GM19397 (cell line): Measurements from ENCODE around the gene PSMA7.
A peak's percentile ranks its signal among the peaks of the same experiment; 100 is the strongest.
"Not testable (repeated sequence)": the region's sequence is repeated elsewhere in the genome, so short reads cannot be mapped to it uniquely, and the experiment has no call there.

ENCODE experiments used
- ATAC-seq: cut with Tn5 transposase; IDR thresholded peaks from one replicate; pipeline ENCODE4 v1.9.1; 2021; ENCODE audit warnings: mild to moderate bottlenecking, moderate library complexity; ENCODE audit not compliant: unreplicated experiment

PSMA7 gene

DNA sequence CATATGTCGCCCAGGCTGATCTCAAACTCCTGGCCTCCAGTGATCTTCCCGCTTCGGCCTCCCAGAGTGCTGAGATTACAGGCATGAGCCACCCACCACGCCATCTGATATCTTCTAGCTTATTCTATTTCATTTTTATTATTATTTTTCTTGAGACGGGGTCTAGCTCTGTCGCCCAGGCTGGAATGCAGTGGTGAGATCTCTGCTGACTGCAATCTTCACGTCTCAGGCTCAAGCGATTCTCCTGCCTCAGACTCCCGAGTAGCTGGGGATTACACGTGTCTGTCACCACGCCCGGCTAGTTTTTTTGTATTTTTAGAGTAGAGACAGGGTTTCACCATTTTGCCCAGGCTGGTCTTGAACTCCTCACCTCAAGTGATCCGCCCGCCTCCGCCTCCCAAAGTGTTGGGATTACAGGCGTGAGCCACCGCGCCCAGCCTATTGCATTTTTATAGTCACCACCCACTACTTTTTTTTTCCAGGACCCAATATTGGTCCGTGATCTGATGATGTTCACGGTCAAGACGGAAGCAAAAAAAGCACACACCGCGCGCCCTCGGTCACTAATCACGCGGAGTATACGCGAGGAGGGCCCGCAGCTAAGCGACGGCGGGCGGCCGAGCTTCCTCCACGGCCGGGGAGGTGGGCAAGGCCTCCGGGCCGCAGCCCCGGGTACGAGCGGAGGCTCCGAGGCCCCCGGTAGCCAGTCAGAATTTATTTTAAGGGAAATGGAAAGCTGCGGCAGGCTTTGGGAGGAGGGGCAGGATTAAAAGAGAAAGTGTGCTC, 22.0 kb downstream of the PSMA7 start:
- ATAC-seq: peak; percentile 6

DNA sequence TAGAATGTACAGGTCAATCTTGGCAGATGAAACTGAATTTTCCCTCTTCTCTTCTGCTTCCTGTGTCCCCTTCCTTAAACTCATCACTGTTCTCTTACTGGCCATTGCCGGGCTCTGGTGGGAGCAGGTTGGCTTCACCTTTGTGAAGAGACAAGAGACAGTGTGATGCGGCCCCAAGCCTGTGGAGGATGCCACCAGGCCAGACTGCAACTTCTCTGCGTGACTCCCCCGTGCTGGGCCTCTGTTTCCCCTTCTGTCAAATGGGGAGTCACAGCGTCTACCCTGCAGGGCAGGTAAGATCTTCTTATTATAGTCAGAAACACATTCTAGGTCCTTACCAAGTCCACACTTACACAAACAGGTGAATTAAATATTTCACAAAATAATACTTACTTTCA, 22.8 kb downstream of the PSMA7 start:
- ATAC-seq: no peak

DNA sequence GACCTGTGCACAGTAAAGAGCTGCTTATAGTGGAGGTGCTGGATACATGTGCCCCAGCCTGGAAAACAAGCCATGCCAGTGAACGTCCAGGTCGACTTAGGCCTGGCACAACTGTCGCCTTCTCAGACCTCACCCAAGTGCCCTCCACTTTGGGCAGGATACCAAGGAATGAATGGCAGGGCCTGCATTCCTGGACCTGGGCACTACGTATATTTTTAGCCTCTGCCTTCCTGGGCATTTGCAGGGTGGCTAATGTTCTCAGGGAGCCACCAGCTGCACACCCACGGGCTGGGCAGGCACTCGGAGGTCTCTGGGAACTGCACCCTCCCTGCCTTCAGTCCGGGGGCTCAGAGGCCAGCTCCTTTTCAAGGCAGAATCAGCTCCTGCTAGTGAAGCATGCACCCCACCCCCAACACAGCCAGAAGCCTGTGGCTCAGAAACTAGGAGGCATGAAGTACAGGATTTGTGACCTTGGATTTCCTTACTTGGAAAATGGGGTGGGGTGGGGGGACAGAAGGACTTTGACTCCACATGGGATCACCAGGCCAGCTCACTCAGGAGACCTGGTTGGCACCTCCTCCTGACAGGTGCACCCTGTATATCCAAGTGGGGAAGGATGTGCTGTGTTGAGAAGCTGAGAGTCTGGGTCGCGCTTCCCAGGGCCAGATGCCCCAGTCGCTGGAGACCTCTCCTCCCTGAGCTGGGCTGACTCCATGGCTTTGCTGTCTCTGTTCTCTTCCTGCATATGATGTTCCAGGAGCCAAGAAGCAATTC, 23.4 kb downstream of the PSMA7 start:
- ATAC-seq: no peak

DNA sequence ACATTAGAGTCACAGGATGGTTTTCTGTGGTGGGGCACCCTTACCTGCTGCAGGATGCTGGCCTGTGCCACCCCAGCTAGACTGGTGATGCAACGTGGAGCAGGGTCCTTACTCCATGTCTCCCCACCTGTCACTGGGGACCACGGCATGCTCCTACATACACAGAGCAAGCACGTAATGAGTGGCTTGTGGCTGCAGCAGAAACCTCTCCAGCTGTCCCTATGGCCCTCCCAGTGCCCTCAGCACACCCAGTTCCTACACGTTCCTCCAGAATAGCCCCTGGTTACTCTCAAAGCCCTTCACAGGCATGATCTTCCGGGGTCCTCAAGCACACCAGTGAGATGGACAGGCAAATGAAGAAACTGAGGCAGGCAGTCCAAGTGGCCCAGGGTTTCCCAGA, 24.1 kb downstream of the PSMA7 start:
- no peak for ATAC-seq

DNA sequence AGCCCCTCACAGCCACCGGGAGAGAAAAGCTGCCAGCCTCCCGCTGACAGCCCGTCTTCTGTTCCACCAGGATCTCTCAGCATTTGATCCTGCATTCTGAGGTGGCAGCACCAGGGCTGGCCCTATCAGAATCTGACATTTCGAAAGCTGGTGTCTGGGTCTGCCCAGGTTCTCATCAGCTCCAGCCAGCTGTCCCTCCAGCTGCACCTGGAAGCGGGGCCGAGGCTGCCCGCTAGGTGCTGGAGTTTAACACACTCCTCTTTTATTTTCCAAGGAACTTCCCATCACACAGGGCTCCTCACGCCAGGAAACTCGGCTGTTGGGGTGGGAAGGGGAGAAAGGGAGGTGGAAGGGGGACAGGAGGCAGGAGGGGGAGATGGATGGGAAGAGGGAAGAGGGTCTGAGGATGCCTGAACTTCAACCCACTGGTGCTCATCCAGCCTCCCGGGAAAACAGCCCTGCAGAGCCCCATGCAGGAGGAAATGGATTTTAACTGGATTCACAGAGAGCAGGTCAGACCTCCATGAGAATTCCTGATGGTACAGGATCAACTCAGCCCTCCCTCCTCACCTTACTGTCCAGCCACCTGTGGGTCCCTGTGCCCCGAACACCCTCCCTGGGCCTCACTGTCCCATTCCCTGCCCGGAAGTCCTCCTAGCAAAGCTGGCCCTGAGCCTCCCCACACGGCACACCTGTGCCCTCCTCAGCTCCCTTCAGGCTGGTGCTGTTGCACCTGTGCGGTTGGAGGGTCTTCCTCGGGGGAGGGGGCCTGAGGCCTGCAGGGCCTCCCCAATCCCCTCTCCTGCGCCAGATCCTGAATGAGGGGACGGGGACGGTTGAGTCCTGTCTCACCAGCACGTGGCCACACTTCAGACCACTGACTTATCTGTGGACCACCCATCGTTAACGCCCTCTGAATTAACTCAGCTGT, 24.8 kb downstream of the PSMA7 start:
- no peak for ATAC-seq

DNA sequence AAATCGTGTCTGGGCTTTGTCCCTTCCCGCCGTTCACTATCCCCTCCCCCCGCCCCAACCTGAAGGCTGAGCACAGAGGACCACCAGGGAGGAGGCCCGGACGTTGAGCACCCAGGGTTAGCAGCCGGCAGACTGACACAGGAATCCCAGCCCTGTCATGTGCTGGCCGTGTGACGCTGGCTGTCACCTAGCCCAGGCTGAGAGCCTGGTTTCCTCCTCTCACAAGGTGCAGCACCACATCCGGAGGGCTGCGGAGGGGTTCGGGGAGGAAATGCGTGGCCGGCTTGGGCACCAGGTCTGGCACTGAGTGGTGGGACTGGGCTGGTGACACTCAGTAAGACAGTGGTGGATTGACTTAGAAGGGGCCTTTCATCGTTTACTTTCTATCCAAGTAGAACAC, 25.5 kb downstream of the PSMA7 start:
- ATAC-seq: no peak

DNA sequence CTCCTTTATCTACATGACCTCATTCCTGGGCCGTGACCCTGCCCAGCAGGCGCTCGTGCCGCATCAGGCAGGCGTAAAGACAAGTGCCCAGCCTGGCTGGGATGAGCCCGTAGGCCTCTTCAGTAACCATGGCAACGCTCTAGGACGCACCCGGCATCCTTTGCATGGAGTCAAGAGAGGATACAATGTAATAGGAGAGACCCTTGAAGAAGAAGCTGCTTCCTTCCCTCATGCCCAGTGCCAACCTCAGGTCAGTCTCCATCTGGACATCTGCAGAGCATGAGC, 25.9 kb downstream of the PSMA7 start:
- ATAC-seq: no peak

DNA sequence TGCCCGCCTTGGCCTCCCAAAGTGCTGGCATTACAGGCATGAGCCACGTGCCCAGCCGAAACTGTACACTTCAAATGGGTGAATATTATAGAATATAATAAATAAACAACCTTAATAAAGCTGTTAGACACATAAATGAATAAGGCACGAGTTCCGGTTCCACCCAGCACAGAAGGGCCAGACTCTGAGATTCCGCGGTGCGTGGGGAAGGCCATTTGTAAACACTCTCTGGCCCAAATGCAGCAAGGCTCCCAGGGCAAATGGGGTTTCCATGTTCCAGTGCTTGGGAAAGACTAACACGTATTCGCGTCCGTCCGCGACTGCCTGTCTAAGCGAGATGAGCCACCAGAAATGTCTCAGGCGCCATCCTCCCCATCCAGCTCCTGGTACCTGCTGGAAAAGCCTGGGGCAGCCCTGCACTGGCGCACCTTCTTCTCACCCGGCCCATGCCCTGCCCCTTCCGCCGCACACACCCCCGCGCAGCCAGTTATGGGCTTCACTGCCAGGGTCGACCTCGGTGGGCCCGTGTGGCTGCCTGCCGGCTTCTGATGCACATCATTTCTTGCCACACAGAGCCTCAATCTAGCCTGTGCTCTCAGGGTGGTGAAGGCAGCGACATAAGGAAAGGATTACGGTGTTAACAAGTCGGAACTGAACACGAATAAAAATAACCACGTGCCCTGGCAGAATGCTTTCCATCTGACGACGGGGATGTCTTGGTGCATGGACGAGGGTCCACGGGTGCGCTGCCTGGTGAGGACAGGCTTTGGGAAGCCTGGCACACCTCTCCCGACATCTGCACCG, 26.4 kb downstream of the PSMA7 start:
- ATAC-seq: no peak

DNA sequence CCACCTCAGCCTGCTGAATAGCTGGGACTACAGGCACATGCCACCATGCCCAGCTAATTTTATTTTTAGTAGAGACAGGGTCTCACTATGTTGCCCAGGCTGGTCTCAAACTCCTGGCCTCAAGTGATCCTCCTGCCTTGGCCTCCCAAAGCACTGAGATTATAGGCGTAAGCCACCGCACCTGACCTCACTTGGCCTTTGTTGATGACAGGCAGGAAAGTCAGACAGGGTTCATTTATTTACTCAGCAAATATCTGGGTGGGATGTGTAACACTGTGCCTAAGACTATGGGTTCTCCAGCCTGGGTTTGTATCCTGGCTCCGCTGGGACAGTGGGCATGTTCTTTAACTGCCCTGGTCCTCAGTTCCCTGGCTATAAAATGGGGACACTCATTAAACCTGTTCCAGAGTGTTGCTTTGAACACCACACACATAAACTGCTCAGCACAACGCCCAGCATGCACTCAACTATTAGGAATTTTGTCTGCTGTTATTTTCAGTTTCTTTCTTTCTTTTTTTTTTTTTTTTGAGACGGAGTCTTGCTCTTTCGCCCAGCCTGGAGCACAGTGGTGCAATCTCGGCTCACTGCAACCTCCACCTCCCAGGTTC, 27.3 kb downstream of the PSMA7 start:
- ATAC-seq: not testable (repeated sequence)

DNA sequence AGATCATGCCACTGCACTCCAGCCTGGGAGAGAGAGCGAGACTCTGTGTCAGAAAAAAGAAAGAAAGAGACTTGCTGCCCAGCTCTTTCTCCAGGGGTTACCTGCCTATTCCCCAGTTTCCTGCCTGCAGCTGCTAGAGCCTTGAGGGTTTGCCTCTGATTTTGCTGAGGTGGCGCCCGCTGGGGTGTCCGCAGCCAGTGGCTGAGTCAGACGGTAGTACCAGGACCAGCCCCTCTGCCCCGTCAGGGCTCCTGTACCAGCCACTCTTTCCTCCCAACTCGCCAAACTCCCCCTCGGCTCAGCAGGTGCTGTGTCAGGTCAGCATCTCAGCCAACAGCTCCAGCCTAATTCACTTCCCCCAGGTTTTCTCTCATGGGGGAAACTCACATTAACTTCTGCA, 28.3 kb downstream of the PSMA7 start:
- no peak for ATAC-seq

DNA sequence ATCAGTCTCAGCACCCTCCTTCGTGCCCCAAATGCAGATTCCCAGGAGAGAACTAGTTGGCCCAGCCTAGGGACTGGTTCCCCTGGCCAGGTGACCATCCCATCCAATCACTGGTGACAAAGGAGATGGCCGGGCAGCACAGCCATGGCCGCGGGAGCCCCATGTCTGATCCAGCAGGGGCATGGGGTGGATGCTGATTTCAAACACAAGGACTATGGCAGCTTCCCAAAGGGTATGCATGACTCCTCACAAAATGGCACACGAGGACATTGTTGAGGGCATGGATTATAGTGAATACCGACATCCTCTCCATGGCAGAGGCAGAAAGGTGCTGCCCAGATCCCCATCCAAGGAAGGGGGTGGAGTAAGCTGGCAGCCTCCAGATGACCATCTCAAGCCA, 30.8 kb downstream of the PSMA7 start:
- ATAC-seq: no peak

DNA sequence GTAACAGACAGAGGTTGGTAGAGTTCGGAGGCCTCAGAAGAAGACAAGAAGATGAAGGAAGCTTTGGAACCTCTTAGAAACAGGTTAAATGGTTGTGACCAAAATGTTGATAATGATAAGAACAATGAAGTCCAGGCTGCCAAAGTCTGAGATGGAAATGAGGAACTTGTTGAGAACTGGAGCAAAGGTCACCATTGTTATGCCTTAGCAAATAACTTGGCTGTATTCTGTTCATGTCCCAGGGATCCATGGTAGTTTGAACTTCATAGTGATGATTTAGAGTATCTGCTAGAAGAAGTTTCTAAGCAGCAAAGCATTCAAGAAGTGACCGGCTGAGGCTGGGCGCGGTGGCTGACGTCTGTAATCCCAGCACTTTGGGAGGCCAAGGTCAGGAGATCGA, 32.0 kb downstream of the PSMA7 start:
- no peak for ATAC-seq

DNA sequence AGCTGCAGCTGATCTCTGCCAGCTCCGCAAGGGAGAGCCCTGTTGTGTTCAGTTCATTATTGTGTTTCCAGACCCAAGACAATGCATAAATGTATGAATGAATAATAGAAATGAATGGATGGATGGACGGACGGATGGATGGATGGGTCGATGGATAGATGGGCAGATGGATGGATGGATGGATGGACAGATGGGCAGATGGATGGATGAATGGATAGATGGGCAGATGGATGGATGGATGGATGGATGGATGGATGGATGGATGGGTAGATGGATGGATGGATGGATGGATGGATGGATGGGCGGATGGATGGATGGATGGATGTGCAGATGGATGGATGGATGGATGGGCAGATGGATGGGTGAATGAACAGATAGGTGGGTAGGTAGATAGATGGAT, 37.6 kb downstream of the PSMA7 start:
- no peak for ATAC-seq

DNA sequence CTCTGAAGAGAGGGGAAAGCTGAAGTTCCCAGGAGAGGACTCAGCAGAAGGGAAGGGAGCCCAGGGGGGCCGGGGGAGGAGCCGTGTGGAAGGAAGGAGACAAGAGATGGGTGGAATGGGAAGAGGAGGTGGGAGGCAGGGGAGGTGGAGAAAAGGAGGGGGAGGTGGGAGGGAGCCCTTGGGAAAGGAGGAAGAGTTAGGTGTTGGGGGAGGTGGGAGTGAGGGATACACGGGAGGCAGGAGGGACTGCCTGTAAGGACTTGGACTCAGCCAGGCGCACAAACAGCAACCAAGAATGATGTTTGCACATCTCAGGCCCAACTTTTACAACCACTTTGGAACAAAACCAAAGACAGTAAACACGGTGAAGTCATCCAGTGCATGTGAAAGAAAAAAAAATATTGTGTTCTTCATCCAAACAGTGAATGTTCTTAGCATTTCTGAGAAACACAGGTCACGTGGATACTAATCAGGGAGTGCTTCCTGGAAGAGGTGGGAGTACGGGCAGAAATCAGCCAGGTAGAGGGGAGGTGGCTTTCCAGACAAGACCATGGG, 38.3 kb downstream of the PSMA7 start:
- ATAC-seq: no peak

DNA sequence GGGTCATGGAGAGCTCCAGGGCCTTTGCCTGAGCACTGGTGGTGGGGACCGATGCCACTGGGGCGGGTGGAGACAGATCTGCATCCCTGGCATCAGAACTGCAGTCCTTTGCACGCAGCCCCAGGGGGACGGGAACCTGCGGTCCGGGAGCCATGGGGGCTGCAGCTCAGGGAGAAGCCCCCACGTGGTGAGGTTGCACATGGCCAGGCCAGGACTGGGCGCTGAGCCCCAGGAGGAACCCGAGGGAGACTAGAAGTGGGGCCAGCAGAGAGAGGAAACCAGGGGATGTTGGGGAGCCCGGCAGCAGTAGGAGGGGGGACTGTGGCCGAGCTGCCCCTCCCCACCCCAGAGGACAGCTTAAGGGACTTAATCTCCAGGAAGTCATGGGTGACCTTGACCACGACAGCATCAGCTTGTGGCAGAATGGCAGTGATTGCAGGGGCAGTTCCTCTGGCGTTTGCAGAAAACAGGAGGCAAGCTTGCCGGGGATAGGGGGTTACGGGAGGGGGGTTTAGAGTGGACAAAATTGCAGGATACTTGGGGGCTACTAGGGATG, 38.9 kb downstream of the PSMA7 start:
- ATAC-seq: no peak

DNA sequence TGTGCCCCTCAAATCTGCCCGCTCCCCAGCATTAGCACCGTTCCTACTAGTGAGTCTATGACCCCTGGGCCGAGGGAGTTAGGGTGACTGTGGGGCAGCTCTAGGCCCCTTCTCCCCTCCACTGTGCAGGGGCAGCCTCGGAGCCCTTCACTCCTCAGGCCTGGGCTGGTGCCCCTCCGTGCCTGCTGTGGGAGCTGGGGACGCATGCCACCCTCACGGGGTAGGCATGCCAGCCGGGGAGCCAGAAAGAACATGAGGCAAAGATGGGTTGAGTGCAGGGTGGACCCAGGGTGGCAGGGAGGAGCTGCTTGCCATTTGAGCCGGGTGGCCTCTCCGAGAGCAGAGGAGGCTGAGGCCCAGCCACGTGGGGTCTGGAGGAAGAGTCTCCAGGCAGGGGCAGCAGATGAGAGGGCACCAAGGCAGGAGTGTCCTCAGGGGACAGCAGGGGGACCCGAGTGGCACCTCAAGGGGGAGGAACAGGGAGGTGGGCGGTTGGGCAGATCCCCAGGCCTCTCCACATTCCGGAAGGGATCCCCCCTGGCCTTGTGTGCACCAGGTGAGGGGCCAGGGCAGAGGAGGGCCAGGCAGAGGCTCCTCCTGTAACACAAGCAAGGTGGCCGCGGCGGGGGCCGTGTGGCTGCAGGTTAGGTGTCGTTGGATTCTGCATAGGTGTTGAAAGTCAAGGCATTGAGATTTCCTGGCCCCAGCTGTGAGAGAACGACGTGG, 39.5 kb downstream of the PSMA7 start:
- ATAC-seq: no peak

DNA sequence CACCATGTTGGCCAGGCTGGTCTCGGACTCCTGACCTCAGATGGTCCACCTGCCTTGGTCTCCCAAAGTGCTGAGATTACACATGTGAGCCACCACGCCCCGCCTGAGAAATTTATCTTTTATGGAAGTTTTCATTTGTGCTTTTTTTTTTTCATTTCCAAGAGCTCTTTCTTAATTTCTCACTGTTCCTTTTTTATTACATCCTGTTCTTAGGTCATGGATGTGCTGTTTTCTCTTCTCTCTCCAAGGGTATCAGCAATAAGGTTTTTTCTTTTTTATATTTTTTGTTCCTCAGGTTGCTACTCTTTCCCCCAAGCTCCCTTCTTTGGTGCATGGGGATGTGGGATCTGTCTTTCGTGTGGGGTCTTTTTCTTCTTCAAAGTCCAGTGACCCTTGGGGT, 42.1 kb downstream of the PSMA7 start:
- no peak for ATAC-seq

DNA sequence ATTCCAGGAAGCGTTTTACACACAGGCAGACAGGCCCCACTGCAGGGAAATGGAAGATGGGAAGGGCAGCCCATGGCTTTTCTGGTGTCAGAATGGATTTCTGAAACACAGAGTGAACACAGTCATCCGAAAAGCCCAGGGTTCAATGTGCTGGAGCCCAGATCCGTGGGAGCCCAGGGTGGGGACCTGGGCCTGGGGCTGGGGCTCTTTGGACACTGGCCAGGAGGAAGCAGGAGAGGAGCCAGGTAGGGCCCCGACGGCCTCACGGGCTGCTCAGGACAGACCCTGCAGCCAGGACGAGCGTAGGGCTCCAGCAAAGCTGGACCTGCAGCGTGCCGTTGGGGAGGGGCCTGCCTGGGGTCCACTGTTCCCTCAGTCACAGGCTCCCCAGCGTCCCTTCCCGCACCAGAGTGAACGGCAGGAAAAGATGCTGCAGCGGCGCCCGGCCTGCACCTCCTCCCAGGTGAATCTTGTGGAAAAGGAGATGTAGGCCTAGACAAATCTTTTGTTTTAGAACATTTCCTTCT, 45.2 kb downstream of the PSMA7 start:
- ATAC-seq: no peak
